Lower leg skin (tissue), 3 donors: ENCODE measurements around the gene SNX30.

Experiments used
- POLR2A ChIP-seq, 2 donors: fragments of 450-650 bp; IDR thresholded peaks; one replicate each; pipeline ENCODE4 v1.6.1; 2016 to 2017; ENCODE audit warnings: antibody characterized with exemption in 2 of 2, mild to moderate bottlenecking in 1 of 2, moderate library complexity in 1 of 2
- TF ChIP-seq, protein P1 (sequence below), 3 donors: fragments of 450-650 bp; IDR thresholded peaks; one replicate each; pipeline ENCODE4 v1.5.1; 2016; ENCODE audit warnings: antibody characterized with exemption in 3 of 3, mild to moderate bottlenecking in 3 of 3, moderate library complexity in 2 of 3

DNA sequence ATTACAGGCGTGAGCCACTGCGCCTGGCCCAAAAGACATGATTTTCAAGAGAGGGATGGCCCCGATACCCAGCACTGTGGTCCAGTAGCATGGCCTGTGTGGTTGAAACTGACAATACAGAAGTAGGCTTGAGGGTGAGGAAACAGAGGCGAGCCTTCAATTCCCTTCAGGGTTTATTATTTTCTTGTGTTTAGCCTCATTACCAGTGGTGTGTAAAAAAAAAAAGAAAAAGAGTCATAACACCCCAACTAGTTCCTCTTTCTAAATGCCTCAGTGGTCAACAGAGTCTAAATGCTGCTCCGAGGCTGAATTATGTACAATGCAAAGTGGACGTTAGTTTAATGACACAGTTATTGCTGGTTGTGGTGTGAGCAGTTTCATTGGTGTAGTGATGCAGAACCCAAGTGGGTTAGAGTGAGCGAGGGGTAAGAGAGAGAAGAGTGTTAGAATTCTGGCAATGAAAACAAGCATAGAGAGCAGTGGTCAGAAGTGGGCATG is 58.8 kb downstream of the SNX30 start:
- TF ChIP-seq, protein P1, sequence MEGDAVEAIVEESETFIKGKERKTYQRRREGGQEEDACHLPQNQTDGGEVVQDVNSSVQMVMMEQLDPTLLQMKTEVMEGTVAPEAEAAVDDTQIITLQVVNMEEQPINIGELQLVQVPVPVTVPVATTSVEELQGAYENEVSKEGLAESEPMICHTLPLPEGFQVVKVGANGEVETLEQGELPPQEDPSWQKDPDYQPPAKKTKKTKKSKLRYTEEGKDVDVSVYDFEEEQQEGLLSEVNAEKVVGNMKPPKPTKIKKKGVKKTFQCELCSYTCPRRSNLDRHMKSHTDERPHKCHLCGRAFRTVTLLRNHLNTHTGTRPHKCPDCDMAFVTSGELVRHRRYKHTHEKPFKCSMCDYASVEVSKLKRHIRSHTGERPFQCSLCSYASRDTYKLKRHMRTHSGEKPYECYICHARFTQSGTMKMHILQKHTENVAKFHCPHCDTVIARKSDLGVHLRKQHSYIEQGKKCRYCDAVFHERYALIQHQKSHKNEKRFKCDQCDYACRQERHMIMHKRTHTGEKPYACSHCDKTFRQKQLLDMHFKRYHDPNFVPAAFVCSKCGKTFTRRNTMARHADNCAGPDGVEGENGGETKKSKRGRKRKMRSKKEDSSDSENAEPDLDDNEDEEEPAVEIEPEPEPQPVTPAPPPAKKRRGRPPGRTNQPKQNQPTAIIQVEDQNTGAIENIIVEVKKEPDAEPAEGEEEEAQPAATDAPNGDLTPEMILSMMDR (IDR thresholded peaks at IDR 0.05) = no peak
- TF ChIP-seq POLR2A (IDR thresholded peaks at IDR 0.05) = no peak
